GM10248 (cell line): ENCODE data around the gene CCDC184.

Experiments used
- CTCF ChIA-PET: fragments of 300-600 bp; sonication (Branson Sonifier 250); formaldehyde crosslinking; extraction: SDS; loops from one replicate; lab custom pipeline; 2021; ENCODE audit warnings: antibody characterized with exemption; lab: Yijun Ruan, JAX
- POLR2A ChIA-PET: fragments of 350-650 bp; sonication (Branson Sonifier 250); formaldehyde crosslinking; extraction: SDS; loops from one replicate; lab custom pipeline; 2020; ENCODE audit warnings: antibody characterized with exemption; lab: Yijun Ruan, JAX
- DNase-seq: peaks from one replicate; pipeline ENCODE4 v3.0.0; 2012; ENCODE audit errors: extremely low spot score
- TF ChIP-seq, protein P1 (sequence below): IDR thresholded peaks from 2 replicates; pipeline ENCODE4 v1.5.1; 2012; ENCODE audit warnings: mild to moderate bottlenecking, low read depth; ENCODE audit errors: extremely low read depth, missing control alignments, control extremely low read depth

The CCDC184 gene

DNA sequence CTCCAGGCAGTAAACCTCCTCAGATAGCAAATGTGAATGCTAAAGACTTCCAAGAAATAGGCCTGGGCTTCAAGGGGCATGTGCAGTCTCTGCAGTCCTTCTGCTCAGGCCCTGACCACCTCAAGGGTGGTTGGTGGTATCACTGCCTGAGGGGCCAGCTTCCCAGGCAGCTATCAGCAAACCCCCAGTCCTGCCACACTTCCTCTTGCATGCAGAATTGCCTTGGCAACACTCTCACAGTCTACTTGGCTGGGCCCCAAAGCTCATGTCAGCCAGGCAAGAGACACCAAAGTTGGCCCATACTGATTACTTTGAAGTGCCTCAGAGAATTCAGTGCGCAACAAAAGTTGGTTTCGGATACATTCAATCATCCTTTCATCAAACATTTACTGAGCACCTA lies 22.6 kb upstream of the CCDC184 start:
- POLR2A ChIA-PET = no interaction called here
- TF ChIP-seq, protein P1, sequence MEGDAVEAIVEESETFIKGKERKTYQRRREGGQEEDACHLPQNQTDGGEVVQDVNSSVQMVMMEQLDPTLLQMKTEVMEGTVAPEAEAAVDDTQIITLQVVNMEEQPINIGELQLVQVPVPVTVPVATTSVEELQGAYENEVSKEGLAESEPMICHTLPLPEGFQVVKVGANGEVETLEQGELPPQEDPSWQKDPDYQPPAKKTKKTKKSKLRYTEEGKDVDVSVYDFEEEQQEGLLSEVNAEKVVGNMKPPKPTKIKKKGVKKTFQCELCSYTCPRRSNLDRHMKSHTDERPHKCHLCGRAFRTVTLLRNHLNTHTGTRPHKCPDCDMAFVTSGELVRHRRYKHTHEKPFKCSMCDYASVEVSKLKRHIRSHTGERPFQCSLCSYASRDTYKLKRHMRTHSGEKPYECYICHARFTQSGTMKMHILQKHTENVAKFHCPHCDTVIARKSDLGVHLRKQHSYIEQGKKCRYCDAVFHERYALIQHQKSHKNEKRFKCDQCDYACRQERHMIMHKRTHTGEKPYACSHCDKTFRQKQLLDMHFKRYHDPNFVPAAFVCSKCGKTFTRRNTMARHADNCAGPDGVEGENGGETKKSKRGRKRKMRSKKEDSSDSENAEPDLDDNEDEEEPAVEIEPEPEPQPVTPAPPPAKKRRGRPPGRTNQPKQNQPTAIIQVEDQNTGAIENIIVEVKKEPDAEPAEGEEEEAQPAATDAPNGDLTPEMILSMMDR = no peak
- DNase-seq = no peak
- CTCF ChIA-PET = interaction anchor here (1.7 to 1.8 kb wide), 2 partner anchors 15 to 29 kb away, joined by 5 read pairs; no protein-coding TSS in a partner anchor

DNA sequence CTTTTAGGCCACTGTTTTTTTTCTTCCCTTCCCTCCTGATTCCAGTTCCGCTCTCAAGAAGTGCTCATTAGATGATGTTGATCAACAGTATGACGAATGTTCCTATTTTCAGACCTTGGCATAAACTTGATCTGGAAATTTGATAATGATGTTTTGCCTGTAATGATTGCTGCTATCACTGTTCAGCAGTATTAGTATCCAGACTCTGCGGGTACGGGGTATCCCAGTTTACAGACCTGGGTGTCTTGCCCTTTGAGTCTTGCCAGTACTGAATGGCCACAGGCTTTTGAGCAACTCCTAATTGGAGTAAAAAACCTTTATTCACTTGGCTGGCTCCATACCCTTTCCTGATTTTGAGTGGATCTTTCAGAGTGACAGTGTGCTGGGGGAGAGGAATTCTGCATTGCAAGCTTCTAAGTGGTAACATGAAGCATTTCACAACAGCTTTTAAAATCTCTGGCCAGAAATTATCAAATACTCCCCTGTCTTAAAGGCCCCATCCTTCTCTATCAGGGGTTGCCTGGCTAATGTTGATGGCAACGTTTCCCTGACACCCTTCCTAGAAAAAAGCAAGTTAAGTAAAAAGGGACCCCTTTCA lies 20.2 kb upstream of the CCDC184 start:
- TF ChIP-seq, protein P1 = no peak
- CTCF ChIA-PET = interaction anchor here (1.0 to 4.5 kb wide), 12 partner anchors 10 to 366 kb away, joined by 3 to 17 read pairs (median 4); partner anchors contain the start of genes CCDC184 and TMEM106C
- POLR2A ChIA-PET = no interaction called here

DNA sequence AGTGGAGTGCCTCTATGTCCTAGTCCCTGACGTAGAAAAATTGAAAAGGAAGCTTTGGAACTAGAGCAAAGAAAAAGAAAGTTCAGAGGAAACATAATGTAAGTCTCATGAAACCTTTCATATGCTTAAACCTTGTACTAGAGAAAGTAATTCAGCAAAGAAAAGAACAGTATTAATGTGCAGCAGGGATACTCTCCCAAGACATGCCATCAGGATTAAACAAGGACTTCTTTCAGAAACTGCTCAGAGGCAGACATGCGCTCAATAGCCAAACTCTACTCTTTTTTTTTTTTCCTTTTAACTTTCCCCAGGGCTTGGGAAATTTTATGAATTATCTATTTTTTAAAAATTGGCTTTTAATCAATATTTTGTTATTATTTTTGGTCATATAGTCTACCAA lies 19.0 kb upstream of the CCDC184 start:
- POLR2A ChIA-PET = no interaction called here
- CTCF ChIA-PET = interaction anchor here (0.8 to 4.5 kb wide), 23 partner anchors 7 to 296 kb away, joined by 3 to 17 read pairs (median 4); partner anchors contain the start of genes ASB8, CCDC184 and VDR
- TF ChIP-seq, protein P1 = no peak
- DNase-seq = no peak

More for the DNA sequence above, 20.2 kb upstream of the CCDC184 start:
- DNase-seq = no peak

DNA sequence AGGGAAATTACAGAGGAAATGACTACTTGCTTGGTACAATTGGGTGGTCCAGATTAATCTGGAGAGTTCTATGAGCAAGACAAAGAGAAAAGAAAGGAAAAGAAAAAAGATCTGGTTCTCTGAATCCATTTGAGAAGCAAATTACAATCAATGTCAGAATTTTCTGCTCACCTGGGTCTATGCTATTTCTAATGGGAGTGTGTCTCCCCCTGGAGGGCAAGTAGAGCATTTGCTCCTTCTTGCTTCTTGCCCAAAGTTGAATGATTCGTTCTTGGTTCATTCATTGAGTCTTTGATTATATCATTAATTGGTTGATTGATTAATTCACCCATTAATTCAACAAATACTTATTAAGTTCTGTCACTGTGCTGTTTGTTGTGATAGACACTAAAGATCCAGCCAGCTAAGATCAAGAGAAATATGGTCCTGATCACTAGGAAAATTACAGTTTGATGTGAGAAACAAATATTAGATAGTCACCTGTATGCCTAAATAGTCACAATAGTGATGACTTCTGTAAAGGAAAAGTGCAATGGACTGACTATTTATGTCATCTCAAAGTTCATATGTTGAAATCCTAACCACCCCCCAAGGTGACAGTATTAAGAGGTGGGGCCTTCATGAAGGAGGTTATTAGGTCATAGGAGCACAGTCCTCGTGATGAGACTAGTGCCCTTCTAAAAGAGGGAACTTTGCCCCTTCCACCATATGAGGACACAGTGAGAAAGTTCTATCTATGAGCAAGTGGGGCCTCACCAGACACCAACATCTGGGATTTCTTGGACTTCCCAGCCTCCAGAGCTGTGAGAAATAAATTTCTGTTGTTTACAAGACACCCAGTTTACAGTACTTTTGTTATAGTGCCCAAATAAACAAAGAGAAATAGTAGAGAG lies 18.1 kb upstream of the CCDC184 start:
- peak; percentile 59 for DNase-seq
- ChIA-PET POLR2A (no interaction called here), CTCF (interaction anchor here (0.8 to 4.5 kb wide), 24 partner anchors 8 to 453 kb away, joined by 3 to 17 read pairs (median 4); partner anchors contain the start of genes ASB8, CCDC184 and VDR)
- TF ChIP-seq, protein P1 = peak; percentile 87

DNA sequence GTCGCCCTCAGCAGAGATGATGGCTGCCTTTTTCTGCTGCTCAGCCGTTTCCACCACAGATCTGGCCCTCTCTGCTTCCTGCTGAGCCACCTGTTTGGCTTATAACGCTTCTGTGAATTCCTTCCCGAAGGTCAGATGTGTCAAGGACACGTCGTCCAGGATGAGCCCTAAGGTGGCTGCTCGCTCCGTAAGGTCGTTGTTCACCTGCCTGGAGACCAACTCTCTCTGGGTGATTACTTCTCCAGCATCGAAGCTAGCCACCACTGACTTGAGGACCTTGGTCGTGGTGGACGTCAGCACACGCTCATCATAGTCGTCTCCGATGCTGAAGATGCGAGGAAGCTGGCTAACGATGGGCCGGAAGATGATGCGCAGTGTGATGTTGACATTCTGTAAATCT lies 14.4 kb upstream of the CCDC184 start:
- DNase-seq = no peak
- ChIA-PET POLR2A (no interaction called here), CTCF (interaction anchor here (0.7 to 1.7 kb wide), 3 partner anchors 14 to 29 kb away, joined by 3 to 4 read pairs (median 4); partner anchors contain the start of gene CCDC184)
- TF ChIP-seq, protein P1 = no peak

DNA sequence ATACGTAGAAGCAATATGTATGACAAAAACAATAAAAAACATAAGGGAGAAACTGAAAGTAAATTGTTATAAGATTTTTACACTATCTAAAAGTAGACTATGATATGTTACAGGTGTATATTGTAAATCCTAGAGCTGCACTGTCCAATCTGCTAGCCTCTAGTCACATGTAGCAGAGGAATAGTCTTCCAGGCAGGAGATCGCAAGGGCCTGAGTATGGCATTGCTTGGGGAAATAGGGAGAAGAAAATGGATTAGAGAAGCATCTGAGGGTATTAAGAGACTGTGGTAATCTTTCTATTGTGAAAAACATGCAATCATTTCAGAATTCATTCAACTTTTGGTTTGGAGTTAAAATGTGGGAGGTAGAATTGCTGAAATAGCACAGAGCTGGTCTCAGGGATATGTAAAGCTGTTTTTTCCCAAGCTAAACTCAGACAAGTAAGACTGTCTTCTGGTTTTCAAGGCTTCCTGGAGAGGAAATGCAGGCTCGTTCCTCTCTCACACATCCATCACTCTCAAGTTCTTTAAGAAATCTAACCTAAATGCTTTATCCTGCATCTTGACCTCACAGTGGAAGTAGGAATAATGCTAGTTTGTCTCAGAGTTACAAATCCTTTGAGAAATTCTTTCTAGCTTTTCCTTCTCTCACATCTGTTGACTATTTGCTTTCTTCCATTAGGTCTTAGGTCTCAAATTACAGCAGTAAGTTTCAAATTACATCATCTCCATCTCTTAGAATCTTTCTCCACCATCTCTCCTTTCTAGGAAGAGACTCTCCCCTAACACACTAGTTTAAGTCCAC lies 7.6 kb upstream of the CCDC184 start:
- DNase-seq = no peak
- ChIA-PET POLR2A (no interaction called here), CTCF (interaction anchor here (2.1 to 3.4 kb wide), 3 partner anchors 10 to 22 kb away, joined by 6 to 17 read pairs (median 12); no protein-coding TSS in a partner anchor)
- TF ChIP-seq, protein P1 = no peak
